Mucosa of rectum (tissue), 2 donors: ENCODE data around the gene MCTP2.
A peak's percentile ranks its signal among the peaks of the same experiment; 100 is the strongest.

Source experiments
- H3K27ac ChIP-seq, 2 donors: one replicate each; pipeline ENCODE4 v1.7.0; 2013; ENCODE audit warnings: inconsistent platforms in 2 of 2, low read depth in 2 of 2, low read length in 2 of 2
- H3K27me3 ChIP-seq, 2 donors: one replicate each; pipeline ENCODE4 v1.7.0; 2013; ENCODE audit warnings: low read length in 2 of 2; ENCODE audit not compliant: control insufficient read depth in 2 of 2, insufficient read depth in 2 of 2
- H3K36me3 ChIP-seq, 2 donors: one replicate each; pipeline ENCODE4 v1.7.0; 2013; ENCODE audit warnings: low read length in 2 of 2; ENCODE audit not compliant: control insufficient read depth in 2 of 2, insufficient read depth in 2 of 2
- H3K4me1 ChIP-seq, 2 donors: one replicate each; pipeline ENCODE4 v1.7.0; 2013; ENCODE audit warnings: low read length in 2 of 2, mild to moderate bottlenecking in 1 of 2; ENCODE audit not compliant: control insufficient read depth in 2 of 2, insufficient read depth in 2 of 2
- H3K4me3 ChIP-seq, 2 donors: one replicate each; pipeline ENCODE4 v1.7.0; 2013; ENCODE audit warnings: low read length in 2 of 2
- H3K9ac ChIP-seq, 2 donors: one replicate each; pipeline ENCODE4 v1.7.0; 2013; ENCODE audit warnings: low read length in 2 of 2, low read depth in 1 of 2, mild to moderate bottlenecking in 1 of 2
- H3K9me3 ChIP-seq, 2 donors: one replicate each; pipeline ENCODE4 v1.7.0; 2013; ENCODE audit warnings: low read length in 2 of 2; ENCODE audit not compliant: control insufficient read depth in 2 of 2
- donor health status: healthy.
- donor health status: Normal muscosa, but diverticular disease.

MCTP2 gene

DNA sequence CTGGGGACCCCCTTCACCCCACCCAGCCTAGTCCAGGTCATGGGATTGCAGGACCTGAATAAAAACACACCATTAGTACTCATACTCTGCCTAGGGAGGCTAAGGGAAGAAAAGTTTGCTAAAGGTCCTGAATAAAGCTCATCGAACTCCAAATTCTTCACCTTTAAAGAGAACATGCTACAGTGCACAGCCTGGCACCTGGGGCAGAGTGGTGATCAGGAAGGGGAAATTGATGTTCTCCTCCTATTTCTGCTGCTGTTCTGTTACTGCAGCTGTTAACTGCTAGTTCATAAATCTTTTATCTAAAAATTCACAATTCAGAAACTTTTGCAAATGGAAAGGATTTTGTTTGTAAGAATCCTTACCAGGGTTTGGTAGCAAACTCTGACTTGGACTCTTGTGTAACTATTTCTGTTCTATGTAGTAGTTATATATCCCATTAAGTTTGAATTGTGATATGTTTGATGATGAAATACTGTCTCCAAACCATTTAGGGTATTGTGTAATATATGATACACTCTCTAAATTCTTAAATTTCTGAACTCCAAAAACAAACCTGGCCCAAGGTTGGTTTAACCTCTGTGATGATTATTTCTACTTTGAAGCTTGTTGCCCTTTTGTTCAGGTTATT is 27.9 kb downstream of the MCTP2 start:
- Histone ChIP-seq H3K27ac (no peak overlapping the region), H3K9me3 (no peaks in the 10 kb centered on the region), H3K27me3 (no peaks in the 10 kb centered on the region), H3K36me3 (no peaks in the 10 kb centered on the region), H3K4me1 (peaks cover 11 to 20% of the 10 kb centered on the region in 2 donors), H3K4me3 (no peak overlapping the region), H3K9ac (no peak overlapping the region)

DNA sequence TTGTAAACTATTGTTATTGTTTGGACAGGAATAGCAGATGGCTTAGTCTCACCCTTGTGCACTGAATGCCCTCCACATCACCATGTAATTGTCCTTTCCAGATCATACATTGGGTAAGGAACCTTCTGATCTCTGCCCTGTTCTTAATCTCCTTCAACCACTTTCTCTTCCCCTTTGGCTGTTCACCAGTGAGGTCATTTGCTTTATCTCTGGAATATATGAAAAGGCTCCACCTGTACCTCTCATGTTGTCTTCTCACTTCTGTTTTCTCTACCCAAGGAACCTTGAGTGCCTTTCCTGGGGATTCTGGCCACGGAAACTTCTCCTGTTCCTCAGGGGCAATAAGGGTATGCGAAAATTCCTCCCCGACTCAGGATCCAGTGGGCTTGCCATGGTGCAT is 28.5 kb downstream of the MCTP2 start:
- no peaks in the 10 kb centered on the region for H3K27me3 ChIP-seq
- H3K27ac ChIP-seq, result no peak overlapping the region
- no peak overlapping the region for H3K9ac ChIP-seq
- H3K4me3 ChIP-seq, result no peak overlapping the region
- no peaks in the 10 kb centered on the region for H3K36me3 ChIP-seq
- peaks cover 11 to 17% of the 10 kb centered on the region in 2 donors for H3K4me1 ChIP-seq
- H3K9me3 ChIP-seq, result no peaks in the 10 kb centered on the region

DNA sequence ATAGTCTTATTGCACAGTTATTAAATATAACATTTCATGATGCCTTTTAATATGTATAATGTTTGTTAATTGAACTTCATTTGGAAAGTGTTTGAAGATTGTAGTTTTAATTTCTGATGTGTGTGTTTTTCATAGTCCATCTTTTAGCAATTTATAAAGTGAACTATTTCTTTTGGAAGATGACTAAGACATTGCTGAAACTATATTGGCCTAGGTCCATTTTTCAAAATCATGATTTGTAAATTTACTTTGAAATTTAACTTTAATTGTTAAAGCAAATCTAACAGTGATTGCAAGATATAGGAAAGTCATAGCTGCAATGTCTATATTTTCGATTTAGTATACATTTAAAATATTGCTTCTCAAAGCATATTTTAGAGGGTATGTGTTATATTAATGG is 30.8 kb downstream of the MCTP2 start:
- Histone ChIP-seq H3K27me3 (no peaks in the 10 kb centered on the region), H3K36me3 (no peaks in the 10 kb centered on the region), H3K4me3 (no peak overlapping the region), H3K4me1 (peaks cover 2 to 7% of the 10 kb centered on the region in 2 donors), H3K9ac (no peak overlapping the region), H3K9me3 (no peaks in the 10 kb centered on the region), H3K27ac (no peak overlapping the region)

DNA sequence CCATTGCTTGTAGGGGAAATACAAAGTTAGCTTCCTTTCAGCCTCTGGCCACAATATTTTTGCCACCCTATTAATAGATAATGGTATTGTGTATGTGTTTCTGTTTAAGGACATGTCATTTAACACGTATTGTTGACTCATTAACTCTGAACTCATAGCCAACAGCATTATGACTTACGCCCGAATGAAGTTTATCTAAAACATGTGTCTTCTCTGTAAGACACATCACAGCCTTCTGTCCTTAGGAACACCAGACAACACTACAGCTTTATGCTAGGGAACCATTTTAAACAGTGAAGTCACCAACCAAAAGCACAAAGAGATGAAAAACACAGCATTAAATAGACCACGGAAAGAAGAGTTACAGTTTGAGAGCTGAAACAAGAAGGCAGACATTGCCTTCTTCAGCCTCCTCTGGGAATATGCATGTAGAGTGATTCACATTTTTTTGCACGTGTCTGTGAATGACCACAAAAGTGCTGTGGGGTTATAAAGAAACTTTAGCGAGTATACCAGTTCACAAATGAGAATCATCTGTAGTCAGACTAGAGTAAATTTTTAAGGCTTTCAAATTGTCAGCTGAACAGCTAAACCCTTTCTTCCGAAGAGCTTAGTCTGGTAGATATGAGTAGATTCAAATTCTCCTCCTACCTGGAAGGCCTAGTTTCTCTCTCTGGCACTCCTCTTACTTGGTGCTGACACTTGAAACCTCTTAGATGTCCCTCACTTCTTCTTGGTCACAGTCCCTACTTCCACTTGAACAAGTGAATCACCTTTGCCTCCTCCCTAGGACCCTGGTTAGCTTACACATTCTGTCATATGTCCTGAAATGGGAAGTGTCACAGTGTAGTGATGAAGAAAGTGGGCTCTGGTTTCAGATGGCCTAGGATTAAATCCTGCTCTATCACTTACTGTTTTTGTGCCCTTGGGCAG is 32.2 kb downstream of the MCTP2 start:
- Histone ChIP-seq H3K9ac (no peak overlapping the region), H3K4me1 (peaks cover 2 to 7% of the 10 kb centered on the region in 2 donors), H3K27ac (peak overlapping the region in 1 of 2 donors; percentile 21), H3K27me3 (no peaks in the 10 kb centered on the region), H3K36me3 (no peaks in the 10 kb centered on the region), H3K4me3 (no peak overlapping the region), H3K9me3 (no peaks in the 10 kb centered on the region)

DNA sequence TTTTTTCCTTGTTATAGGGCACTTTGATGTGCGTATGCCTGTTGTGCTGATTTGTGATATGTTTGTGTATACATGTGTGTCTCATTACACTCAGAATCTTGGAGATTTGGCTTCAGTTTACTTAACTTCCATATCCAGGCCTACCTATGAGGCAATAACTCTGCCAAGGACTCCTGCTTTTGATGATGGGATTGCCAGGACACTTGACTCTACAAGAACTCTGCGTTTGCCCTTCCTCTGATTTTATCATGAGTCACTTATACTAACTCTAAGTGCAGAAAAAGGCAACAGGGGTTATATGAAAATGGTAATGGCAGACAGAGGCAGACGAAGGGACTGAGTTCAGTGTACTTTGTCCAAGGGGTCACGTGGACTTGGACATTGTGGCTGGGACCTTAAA is 33.6 kb downstream of the MCTP2 start:
- no peak overlapping the region for H3K27ac ChIP-seq
- H3K4me3 ChIP-seq, result no peak overlapping the region
- no peak overlapping the region for H3K9ac ChIP-seq
- no peaks in the 10 kb centered on the region for H3K27me3 ChIP-seq
- H3K36me3 ChIP-seq, result no peaks in the 10 kb centered on the region
- H3K4me1 ChIP-seq, result peaks cover 0 to 3% of the 10 kb centered on the region in 2 donors
- no peaks in the 10 kb centered on the region for H3K9me3 ChIP-seq

DNA sequence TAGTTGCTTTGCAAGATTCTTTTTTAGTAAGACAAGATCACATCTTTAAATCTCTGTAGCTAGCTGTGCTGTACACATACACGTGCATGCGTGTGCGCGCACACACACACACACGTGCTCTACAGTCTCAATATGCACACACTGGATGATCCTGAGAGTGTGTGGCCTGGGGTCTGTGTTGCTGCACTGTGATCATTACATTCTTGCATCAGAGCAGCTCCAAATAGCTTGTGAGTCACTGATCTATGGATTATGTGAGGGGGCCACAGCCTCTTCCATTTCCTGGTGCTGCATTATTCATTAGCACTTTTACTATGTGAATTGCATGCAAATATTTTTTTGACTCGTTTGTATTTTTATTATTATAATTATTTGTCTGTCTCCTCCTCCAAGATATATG is 34.6 kb downstream of the MCTP2 start:
- no peak overlapping the region for H3K9ac ChIP-seq
- H3K36me3 ChIP-seq, result no peaks in the 10 kb centered on the region
- H3K27ac ChIP-seq, result no peak overlapping the region
- no peaks in the 10 kb centered on the region for H3K27me3 ChIP-seq
- no peaks in the 10 kb centered on the region for H3K4me1 ChIP-seq
- H3K4me3 ChIP-seq, result no peak overlapping the region
- H3K9me3 ChIP-seq, result no peaks in the 10 kb centered on the region

DNA sequence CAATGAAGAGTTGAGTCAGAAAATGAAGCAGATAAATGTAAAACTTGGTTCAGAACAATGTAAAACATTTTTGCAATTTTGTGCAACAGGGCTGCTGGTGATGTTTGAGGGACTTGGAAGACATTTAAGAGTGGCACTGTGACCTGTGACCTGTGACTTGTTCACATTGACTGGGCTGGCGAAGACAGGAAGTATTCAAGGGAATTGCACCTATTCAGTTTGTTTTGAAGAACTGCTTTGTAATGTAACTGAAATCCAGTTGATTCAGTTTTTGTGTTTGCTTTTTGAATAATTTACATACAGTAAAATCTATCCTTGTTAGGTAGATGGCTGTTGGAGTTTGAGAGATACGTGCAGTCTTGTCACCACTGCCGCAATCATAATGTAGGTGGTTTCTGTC is 35.4 kb downstream of the MCTP2 start:
- no peak overlapping the region for H3K27ac ChIP-seq

DNA sequence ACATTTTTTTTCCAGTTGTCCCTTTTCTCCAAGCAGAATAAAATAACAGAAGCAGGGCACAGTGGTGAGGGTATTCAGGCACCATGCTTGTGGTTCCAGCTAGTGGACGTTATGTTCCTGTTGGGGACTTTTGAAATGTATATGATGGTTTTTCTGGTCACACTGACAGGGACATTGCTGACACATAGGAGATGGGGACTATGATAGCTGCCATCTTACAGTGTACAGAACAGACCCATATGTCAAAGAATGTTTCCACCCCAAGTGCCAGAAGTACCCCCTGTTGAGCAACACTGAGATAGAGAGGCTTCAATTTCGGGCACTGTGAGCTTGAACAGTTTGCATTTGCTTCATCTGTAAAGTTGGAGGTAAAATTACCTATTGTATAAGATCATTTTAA is 38.6 kb downstream of the MCTP2 start:
- H3K27me3 ChIP-seq, result no peaks in the 10 kb centered on the region

More for the DNA sequence above, 35.4 kb downstream of the MCTP2 start:
- H3K4me3 ChIP-seq, result no peak overlapping the region
- H3K9ac ChIP-seq, result no peak overlapping the region
- no peaks in the 10 kb centered on the region for H3K9me3 ChIP-seq
- H3K36me3 ChIP-seq, result no peaks in the 10 kb centered on the region
- H3K4me1 ChIP-seq, result no peaks in the 10 kb centered on the region
- no peaks in the 10 kb centered on the region for H3K27me3 ChIP-seq

DNA sequence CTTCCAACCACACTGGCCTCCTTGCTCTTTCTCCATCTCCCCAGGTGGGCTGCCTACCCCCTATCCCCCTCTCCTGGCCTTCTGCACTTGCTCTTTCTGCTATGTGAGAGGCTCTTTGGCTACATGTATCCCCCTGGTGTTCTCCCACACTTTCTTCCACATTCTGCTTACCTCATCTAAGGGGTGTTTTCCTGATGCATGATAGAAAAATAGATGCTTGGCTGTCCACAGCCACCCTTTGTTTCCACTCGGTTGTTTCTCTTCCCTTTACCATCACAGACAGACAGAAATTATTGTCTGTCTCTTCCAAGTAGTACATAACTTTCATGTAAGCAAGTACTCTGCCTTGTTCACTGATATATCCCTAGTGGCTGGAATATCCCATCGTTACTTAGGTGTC is 39.2 kb downstream of the MCTP2 start:
- Histone ChIP-seq H3K27me3 (no peaks in the 10 kb centered on the region), H3K9ac (no peak overlapping the region), H3K27ac (no peak overlapping the region), H3K9me3 (no peaks in the 10 kb centered on the region), H3K4me3 (no peak overlapping the region), H3K36me3 (no peaks in the 10 kb centered on the region), H3K4me1 (no peaks in the 10 kb centered on the region)

More for the DNA sequence above, 38.6 kb downstream of the MCTP2 start:
- Histone ChIP-seq H3K36me3 (no peaks in the 10 kb centered on the region), H3K4me1 (no peaks in the 10 kb centered on the region), H3K4me3 (no peak overlapping the region), H3K9ac (no peak overlapping the region), H3K9me3 (no peaks in the 10 kb centered on the region), H3K27ac (no peak overlapping the region)

DNA sequence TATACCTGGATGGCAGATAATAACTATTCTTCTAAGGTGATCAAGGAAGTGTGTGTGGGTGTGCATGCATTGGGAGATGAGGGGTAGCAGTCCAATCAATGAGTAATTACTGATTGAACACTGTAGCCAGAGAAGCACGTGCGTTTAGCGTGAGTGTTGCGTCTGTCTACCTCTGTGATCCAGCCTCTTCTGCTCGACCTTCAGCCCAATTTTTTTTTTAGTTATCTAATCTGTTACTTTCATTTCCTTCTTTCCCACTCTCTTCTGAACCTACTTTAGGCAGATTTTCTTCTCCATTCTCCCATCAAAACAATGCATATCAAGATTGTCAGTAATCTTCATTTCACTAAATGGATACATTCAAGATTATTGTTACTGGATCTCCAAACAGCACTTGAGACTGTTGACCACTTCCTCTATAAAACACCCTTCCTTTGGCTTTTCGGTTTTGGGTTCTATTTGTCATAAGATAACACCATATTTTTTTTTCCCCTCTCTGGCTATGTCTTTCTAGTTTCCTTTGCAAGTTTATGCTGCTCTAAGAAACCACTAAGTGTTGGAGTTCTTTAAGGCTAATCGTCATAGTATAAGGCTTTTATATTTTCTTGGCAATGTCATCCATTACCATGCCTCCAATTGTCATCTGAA is 41.0 kb downstream of the MCTP2 start:
- H3K36me3 ChIP-seq, result no peaks in the 10 kb centered on the region
- H3K9ac ChIP-seq, result no peak overlapping the region
- H3K27me3 ChIP-seq, result no peaks in the 10 kb centered on the region
- no peak overlapping the region for H3K27ac ChIP-seq
- H3K4me1 ChIP-seq, result no peaks in the 10 kb centered on the region
- no peak overlapping the region for H3K4me3 ChIP-seq
- H3K9me3 ChIP-seq, result no peaks in the 10 kb centered on the region
